KMS-11 (cell line): ENCODE results near the gene SH2D2A.

Experiments
- H2AFZ ChIP-seq: fragments of 200-600 bp; sonication (generic); 2 replicates; pipeline ENCODE4 v1.6.1; 2016; ENCODE audit warnings: antibody characterized with exemption, mixed run types, low read depth
- H3K27ac ChIP-seq: fragments of 200-600 bp; sonication (generic); 2 replicates; pipeline ENCODE4 v1.6.1; 2016; ENCODE audit warnings: mild to moderate bottlenecking, mixed run types
- H3K27me3 ChIP-seq: fragments of 200-600 bp; sonication (generic); 2 replicates; pipeline ENCODE4 v1.6.1; 2017; ENCODE audit warnings: mild to moderate bottlenecking, low read depth, mixed run types, moderate library complexity; ENCODE audit not compliant: insufficient read depth
- H3K36me3 ChIP-seq: fragments of 200-600 bp; sonication (generic); 2 replicates; pipeline ENCODE4 v1.6.1; 2017; ENCODE audit warnings: mild to moderate bottlenecking, mixed run types; ENCODE audit not compliant: insufficient read depth
- H3K4me1 ChIP-seq: fragments of 200-600 bp; sonication (generic); 2 replicates; pipeline ENCODE4 v1.6.1; 2016; ENCODE audit warnings: mild to moderate bottlenecking, low read depth, mixed run types; ENCODE audit not compliant: poor library complexity, severe bottlenecking
- H3K4me2 ChIP-seq: fragments of 200-600 bp; sonication (generic); 2 replicates; pipeline ENCODE4 v1.7.0; 2016; ENCODE audit warnings: mild to moderate bottlenecking, mixed run types
- H3K4me3 ChIP-seq: fragments of 200-600 bp; sonication (generic); IDR thresholded peaks from 2 replicates; pipeline ENCODE4 v1.6.1; 2017; ENCODE audit warnings: low read depth, low read length, mixed read lengths; ENCODE audit not compliant: insufficient read depth
- H3K79me2 ChIP-seq: fragments of 200-600 bp; sonication (generic); 2 replicates; pipeline ENCODE4 v1.6.1; 2016; ENCODE audit warnings: low read depth, mixed run types; ENCODE audit not compliant: insufficient read depth
- H3K9ac ChIP-seq: fragments of 200-600 bp; sonication (generic); 2 replicates; pipeline ENCODE4 v1.6.1; 2016; ENCODE audit warnings: mild to moderate bottlenecking, mixed run types
- H4K20me1 ChIP-seq: fragments of 200-600 bp; sonication (generic); 2 replicates; pipeline ENCODE4 v1.6.1; 2016; ENCODE audit warnings: mild to moderate bottlenecking, mixed run types; ENCODE audit not compliant: insufficient read depth
- CTCF ChIP-seq: fragments of 200-600 bp; sonication (generic); conservative IDR thresholded peaks from 2 replicates; pipeline ENCODE4 v1.6.1; 2017; ENCODE audit warnings: low read depth, mild to moderate bottlenecking, antibody characterized with exemption, low read length, moderate library complexity, mixed read lengths

Gene SH2D2A

DNA sequence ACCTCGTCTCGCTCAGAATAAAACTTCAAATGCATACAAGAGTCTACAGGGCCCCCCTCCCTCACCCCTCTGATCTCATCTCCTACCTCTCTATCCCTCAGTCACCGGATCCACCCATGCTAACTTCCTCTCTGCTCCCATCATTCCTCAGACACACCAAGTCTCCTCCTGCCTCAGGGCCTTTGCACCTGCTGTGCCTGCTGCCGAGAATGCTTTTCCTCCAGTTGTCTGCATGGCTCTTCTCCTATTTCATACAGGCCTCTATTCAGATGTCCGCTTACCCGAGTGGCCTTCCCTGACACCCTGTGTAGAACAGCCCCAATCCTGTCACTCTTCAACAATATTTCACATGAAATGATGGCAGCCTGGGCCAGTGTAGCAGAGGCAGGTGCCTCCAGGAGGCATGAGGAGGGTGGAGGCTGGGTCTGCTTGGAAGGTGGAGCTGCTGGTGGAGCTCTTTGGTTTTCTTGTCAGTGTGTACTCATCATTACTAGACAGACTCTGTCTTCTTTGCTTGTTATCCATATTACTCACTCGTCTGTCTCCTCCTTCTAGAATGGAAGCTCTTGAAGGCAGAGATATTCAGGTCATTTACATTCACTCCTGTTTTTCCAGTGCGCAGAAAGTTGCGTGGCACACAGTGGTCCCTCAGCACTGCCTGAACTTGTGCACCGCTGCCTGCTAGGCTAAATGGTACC is 4.2 kb downstream of the SH2D2A start:
- Histone ChIP-seq H3K36me3 (no peaks in the 10 kb centered on the region), H3K4me2 (no peak overlapping the region), H3K79me2 (no peaks in the 10 kb centered on the region), H3K27me3 (peaks cover 5% of the 10 kb centered on the region; the same call in 1 of the 2 replicates), H4K20me1 (no peaks in the 10 kb centered on the region), H3K9ac (no peak overlapping the region), H2AFZ (no peak overlapping the region), H3K4me3 (no peak overlapping the region), H3K4me1 (peaks cover 11% of the 10 kb centered on the region), H3K27ac (no peak overlapping the region)
- no peak for TF ChIP-seq CTCF

DNA sequence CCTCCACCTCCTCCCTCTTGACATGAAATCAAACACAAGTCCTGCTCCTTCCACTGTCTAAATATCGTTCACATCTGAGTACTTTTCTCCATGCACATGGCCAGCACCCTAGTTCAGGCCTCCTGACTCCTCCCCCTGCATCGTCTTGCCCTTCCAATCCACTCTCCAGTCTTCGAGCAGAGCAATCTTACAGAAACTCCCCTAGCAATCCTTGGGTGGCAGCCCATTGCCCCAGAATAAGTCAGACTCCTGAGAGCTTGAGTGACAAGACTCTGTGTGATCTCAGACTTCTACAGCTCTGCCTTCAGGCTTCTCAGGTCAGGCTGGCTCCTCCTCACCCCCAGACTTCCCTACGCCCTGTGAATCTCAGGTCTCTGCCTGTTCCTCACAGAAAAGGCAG is 5.5 kb downstream of the SH2D2A start:
- H3K79me2 ChIP-seq: no peaks in the 10 kb centered on the region
- peaks cover 5% of the 10 kb centered on the region; the same call in 1 of the 2 replicates for H3K27me3 ChIP-seq
- no peaks in the 10 kb centered on the region for H4K20me1 ChIP-seq
- H3K9ac ChIP-seq: no peak overlapping the region
- H3K27ac ChIP-seq: no peak overlapping the region
- H3K4me2 ChIP-seq: no peak overlapping the region
- H2AFZ ChIP-seq: no peak overlapping the region
- no peaks in the 10 kb centered on the region for H3K36me3 ChIP-seq
- no peak for TF ChIP-seq CTCF
- peaks cover 6% of the 10 kb centered on the region for H3K4me1 ChIP-seq
- no peak overlapping the region for H3K4me3 ChIP-seq

GRCh38 chr1:156809711-156810366 is 6.8 kb downstream of the SH2D2A start:
- peaks cover 6% of the 10 kb centered on the region for H3K4me1 ChIP-seq
- TF ChIP-seq CTCF: no peak
- H3K4me2 ChIP-seq: no peak overlapping the region
- H3K9ac ChIP-seq: no peak overlapping the region
- H3K27ac ChIP-seq: no peak overlapping the region
- H3K4me3 ChIP-seq: no peak overlapping the region
- no peaks in the 10 kb centered on the region for H3K79me2 ChIP-seq
- H2AFZ ChIP-seq: no peak overlapping the region
- H3K27me3 ChIP-seq: peaks cover 5% of the 10 kb centered on the region; the same call in 1 of the 2 replicates
- H3K36me3 ChIP-seq: no peaks in the 10 kb centered on the region
- no peaks in the 10 kb centered on the region for H4K20me1 ChIP-seq

DNA sequence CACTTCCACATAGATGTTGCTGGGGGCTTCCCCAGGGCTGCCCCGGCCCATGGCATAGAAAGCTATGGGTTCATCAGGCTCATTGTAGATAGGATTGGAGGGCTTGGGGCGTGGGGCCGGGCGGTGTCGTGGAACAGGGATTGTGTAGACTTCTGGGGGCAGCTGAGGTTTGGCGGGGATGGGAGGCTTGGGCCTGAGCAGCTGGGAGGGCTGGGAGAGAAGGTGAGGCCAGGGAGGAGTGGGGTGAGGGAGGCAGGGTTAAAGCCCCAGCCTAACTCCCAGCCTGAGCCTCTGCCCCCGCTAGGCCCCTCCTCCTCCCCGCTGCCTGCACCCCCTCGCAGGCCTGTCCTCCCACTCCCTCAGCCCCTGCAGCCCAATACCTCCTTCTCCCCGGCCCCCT is 7.4 kb downstream of the SH2D2A start:
- Histone ChIP-seq H3K36me3 (no peaks in the 10 kb centered on the region), H3K27ac (no peak overlapping the region), H4K20me1 (no peaks in the 10 kb centered on the region), H3K4me1 (peaks cover 8% of the 10 kb centered on the region), H3K4me2 (no peak overlapping the region), H3K79me2 (no peaks in the 10 kb centered on the region), H2AFZ (no peak overlapping the region), H3K4me3 (no peak overlapping the region), H3K27me3 (peaks cover 1% of the 10 kb centered on the region; the same call in 1 of the 2 replicates), H3K9ac (no peak overlapping the region)
- no peak for TF ChIP-seq CTCF
